Caco-2 (cell line): ENCODE measurements around the gene CD300LD. TPM values are rescaled to one million over a fixed set of nuclear protein-coding genes. Genes with fewer than 3 reads are reported as not detected.

ENCODE experiments used
- BruUV-seq: library from RNA; stranded (reverse); fragments of 400-500 nt; replicated peaks from 2 replicates; lab custom pipeline; 2021; lab: Mats Ljungman, UMichigan
- CTCF ChIA-PET: fragments of 300-600 bp; sonication (Branson Sonifier 250); formaldehyde crosslinking; loops from one replicate; lab custom pipeline; 2022; ENCODE audit warnings: antibody characterized with exemption; lab: Charles Lee
- POLR2A ChIA-PET: fragments of 300-600 bp; sonication (Branson Sonifier 250); formaldehyde crosslinking; loops from one replicate; lab custom pipeline; 2022; ENCODE audit warnings: antibody characterized with exemption; lab: Charles Lee
- DNase-seq, 2 experiments: peaks; one replicate each; pipeline versions ENCODE4 v3.0.0 to v3.0.0-alpha.2; 2020 to 2022
- H3K27me3 ChIP-seq: replicated peaks from 2 replicates; pipeline ENCODE4 v1.6.0; 2011; ENCODE audit warnings: low read length; ENCODE audit not compliant: control insufficient read depth, insufficient read depth
- H3K36me3 ChIP-seq: 2 replicates; pipeline ENCODE4 v1.5.1; 2011; ENCODE audit warnings: low read length; ENCODE audit not compliant: control insufficient read depth, insufficient read depth
- H3K4me1 ChIP-seq: fragments of 250-450 bp; sonication (Bioruptor Pico); 2 replicates; pipeline ENCODE4 v1.5.1; 2020; ENCODE audit warnings: mild to moderate bottlenecking
- H3K4me3 ChIP-seq: 2 replicates; pipeline ENCODE4 v1.5.1; 2011; ENCODE audit warnings: low read depth, mild to moderate bottlenecking, control low read depth, low read length
- H3K9me3 ChIP-seq: fragments of 250-450 bp; sonication (Bioruptor Pico); 2 replicates; pipeline ENCODE4 v1.5.1; 2020; ENCODE audit warnings: mild to moderate bottlenecking, moderate library complexity
- H3K27ac Mint-ChIP-seq: one replicate; pipeline ENCODE4 v1.8.0; 2022; ENCODE audit warnings: mixed read lengths; ENCODE audit not compliant: unreplicated experiment
- H3K27me3 Mint-ChIP-seq: one replicate; pipeline ENCODE4 v1.8.0; 2022; ENCODE audit warnings: mixed read lengths; ENCODE audit not compliant: insufficient read depth, unreplicated experiment
- H3K36me3 Mint-ChIP-seq: one replicate; pipeline ENCODE4 v1.8.0; 2022; ENCODE audit warnings: mild to moderate bottlenecking, mixed read lengths; ENCODE audit not compliant: insufficient read depth, unreplicated experiment
- H3K4me1 Mint-ChIP-seq: one replicate; pipeline ENCODE4 v1.8.0; 2022; ENCODE audit warnings: low read depth, mixed read lengths; ENCODE audit not compliant: unreplicated experiment
- H3K4me3 Mint-ChIP-seq: one replicate; pipeline ENCODE4 v1.8.0; 2022; ENCODE audit warnings: mild to moderate bottlenecking, moderate library complexity, mixed read lengths; ENCODE audit not compliant: unreplicated experiment
- H3K9me3 Mint-ChIP-seq: one replicate; pipeline ENCODE4 v1.8.0; 2022; ENCODE audit warnings: mixed read lengths; ENCODE audit not compliant: unreplicated experiment
- intact Hi-C: fragments of 100-400 bp; cut with micrococcal nuclease; formaldehyde crosslinking; loops from one replicate; pipeline ENCODE4 v1.10.0; 2022; ENCODE audit not compliant: unreplicated experiment
- total RNA-seq: library from RNA; stranded (reverse); gene quantifications from 2 replicates; pipeline ENCODE4 v1.2.3, GENCODE V29; 2022
- TF ChIP-seq, protein P1 (sequence below), 2 experiments: fragments of 200-600 bp in 1 of 2; IDR thresholded peaks; 1 replicate in 1 of 2; 2 replicates in 1 of 2; pipeline versions ENCODE4 v1.5.1 to v1.8.0; 2011 to 2022; ENCODE audit warnings: antibody characterized with exemption in 1 of 2, control low read depth in 1 of 2, inconsistent platforms in 1 of 2, low read depth in 1 of 2, low read length in 1 of 2, mild to moderate bottlenecking in 1 of 2, moderate library complexity in 1 of 2; ENCODE audit not compliant: insufficient read depth in 1 of 2, severe bottlenecking in 1 of 2, unreplicated experiment in 1 of 2

The CD300LD gene
- total RNA-seq, 1 experiment from 2014 or later: not detected

- Mint-ChIP-seq H3K27me3 (peaks cover 24% of the 10 kb centered on the region), H3K27ac (no peak overlapping the region), H3K9me3 (peaks cover 20% of the 10 kb centered on the region), H3K4me3 (no peak overlapping the region), H3K4me1 (peaks cover 6% of the 10 kb centered on the region), H3K36me3 (no peaks in the 10 kb centered on the region)
- no peak for DNase-seq
- Histone ChIP-seq H3K36me3 (no peaks in the 10 kb centered on the region), H3K27me3 (no peaks in the 10 kb centered on the region; the same call in 1 of the 2 replicates), H3K4me1 (no peaks in the 10 kb centered on the region), H3K9me3 (no peaks in the 10 kb centered on the region), H3K4me3 (no peak overlapping the region)
- TF ChIP-seq, protein P1, sequence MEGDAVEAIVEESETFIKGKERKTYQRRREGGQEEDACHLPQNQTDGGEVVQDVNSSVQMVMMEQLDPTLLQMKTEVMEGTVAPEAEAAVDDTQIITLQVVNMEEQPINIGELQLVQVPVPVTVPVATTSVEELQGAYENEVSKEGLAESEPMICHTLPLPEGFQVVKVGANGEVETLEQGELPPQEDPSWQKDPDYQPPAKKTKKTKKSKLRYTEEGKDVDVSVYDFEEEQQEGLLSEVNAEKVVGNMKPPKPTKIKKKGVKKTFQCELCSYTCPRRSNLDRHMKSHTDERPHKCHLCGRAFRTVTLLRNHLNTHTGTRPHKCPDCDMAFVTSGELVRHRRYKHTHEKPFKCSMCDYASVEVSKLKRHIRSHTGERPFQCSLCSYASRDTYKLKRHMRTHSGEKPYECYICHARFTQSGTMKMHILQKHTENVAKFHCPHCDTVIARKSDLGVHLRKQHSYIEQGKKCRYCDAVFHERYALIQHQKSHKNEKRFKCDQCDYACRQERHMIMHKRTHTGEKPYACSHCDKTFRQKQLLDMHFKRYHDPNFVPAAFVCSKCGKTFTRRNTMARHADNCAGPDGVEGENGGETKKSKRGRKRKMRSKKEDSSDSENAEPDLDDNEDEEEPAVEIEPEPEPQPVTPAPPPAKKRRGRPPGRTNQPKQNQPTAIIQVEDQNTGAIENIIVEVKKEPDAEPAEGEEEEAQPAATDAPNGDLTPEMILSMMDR (IDR thresholded peaks at IDR 0.05; ENCODE audit: insufficient read depth in 1 of 2, low read depth in 1 of 2, low read length in 1 of 2, severe bottlenecking in 1 of 2, unreplicated experiment in 1 of 2): no peak
- no TSS peak for BruUV-seq
- intact Hi-C loops: no loop called here
- ChIA-PET POLR2A (no interaction called here), CTCF (interaction anchor here (0.6 kb wide), 1 partner anchor 33 kb away, joined by 4 read pairs; no protein-coding TSS in a partner anchor)
Measured at GRCh38 chr17:74568106-74568873, 23.8 kb downstream of the CD300LD start.

DNA sequence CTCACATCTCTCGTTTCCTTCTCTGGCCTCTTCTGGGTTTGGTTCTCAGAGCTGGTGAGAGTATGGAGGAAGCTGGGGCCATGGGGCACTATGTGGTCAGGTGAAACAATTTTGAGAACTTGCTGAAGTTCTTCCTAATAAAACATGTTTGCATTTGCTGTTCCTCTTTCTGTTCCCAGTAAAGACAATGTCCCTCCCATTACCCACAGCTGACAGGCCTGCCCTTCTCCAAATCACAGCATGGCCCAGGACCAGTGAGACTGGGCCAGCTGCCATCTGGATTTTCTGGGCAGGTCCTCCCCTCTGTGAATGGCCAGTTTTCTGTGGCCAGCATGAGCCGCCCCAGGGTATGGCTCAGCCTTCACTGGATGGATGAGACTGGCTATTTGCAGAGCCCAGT lies 24.7 kb downstream of the CD300LD start, which contains the start of gene CD300H:
CD300H (minus strand) TSS at position 113 of the 400 bp plus-strand sequence.
- no peaks in the 10 kb centered on the region for H3K9me3 ChIP-seq
- Mint-ChIP-seq H3K9me3 (peaks cover 24% of the 10 kb centered on the region), H3K36me3 (no peaks in the 10 kb centered on the region), H3K27me3 (peaks cover 26% of the 10 kb centered on the region), H3K27ac (no peak within 1 kb of the TSS), H3K4me1 (peaks cover 6% of the 10 kb centered on the region), H3K4me3 (no peak within 1 kb of the TSS)
- TF ChIP-seq, protein P1 (IDR thresholded peaks at IDR 0.05; ENCODE audit: insufficient read depth in 1 of 2, low read depth in 1 of 2, low read length in 1 of 2, severe bottlenecking in 1 of 2, unreplicated experiment in 1 of 2): no peak
- H3K36me3 ChIP-seq: no peaks in the 10 kb centered on the region
- no peak for DNase-seq
- no peaks in the 10 kb centered on the region for H3K4me1 ChIP-seq
- ChIA-PET CTCF (interaction anchor here (0.6 kb wide), 1 partner anchor 32 kb away, joined by 4 read pairs; no protein-coding TSS in a partner anchor), POLR2A (no interaction called here)
- intact Hi-C loops: no loop called here
- no peak within 1 kb of the TSS for H3K4me3 ChIP-seq
- no TSS peak for BruUV-seq
- H3K27me3 ChIP-seq: no peaks in the 10 kb centered on the region; the same call in 1 of the 2 replicates

- Mint-ChIP-seq H3K9me3 (peaks cover 24% of the 10 kb centered on the region), H3K27ac (no peak overlapping the region), H3K4me1 (peaks cover 6% of the 10 kb centered on the region), H3K4me3 (no peak overlapping the region), H3K27me3 (peaks cover 33% of the 10 kb centered on the region), H3K36me3 (no peaks in the 10 kb centered on the region)
- Histone ChIP-seq H3K4me3 (no peak overlapping the region), H3K27me3 (no peaks in the 10 kb centered on the region; the same call in none of the 2 replicates), H3K36me3 (no peaks in the 10 kb centered on the region), H3K4me1 (no peaks in the 10 kb centered on the region), H3K9me3 (no peaks in the 10 kb centered on the region)
- intact Hi-C loops: no loop called here
- BruUV-seq: no TSS peak
- ChIA-PET POLR2A (no interaction called here), CTCF (interaction anchor here (0.5 to 1.4 kb wide), 7 partner anchors 14 to 246 kb away, joined by 3 to 6 read pairs (median 5); partner anchors contain the start of gene NAT9)
- TF ChIP-seq, protein P1 (IDR thresholded peaks at IDR 0.05; ENCODE audit: insufficient read depth in 1 of 2, low read depth in 1 of 2, low read length in 1 of 2, severe bottlenecking in 1 of 2, unreplicated experiment in 1 of 2): peak; percentile 73 to 76
- peak in 1 of 2 experiments; percentile 47 for DNase-seq
Measured at GRCh38 chr17:74566132-74566753, 25.8 kb downstream of the CD300LD start.
